Measurements from ENCODE around the gene FAM174B.

DNA sequence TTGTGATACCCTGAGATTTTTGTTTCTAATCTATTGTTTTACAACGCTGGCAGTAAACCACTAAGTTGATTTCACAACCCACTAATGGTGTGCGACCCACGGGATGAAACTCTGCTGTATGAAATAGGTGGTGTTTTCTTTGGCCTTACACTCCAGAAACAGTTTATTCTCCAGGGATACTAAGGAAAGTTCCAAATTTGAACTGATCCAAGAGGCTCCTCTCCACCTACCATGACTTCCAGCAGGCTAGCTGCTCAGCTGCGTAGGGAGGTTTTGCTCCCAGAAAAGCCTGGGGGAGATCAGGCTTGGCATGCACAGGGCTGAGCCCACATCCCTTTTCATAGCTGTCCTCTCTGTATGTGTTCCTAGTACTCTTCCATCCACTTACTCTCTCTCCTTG lies 71.5 kb downstream of the FAM174B start:
- TF ChIP-seq EZH2 (optimal IDR thresholded peaks at IDR 0.05; ENCODE audit: low read depth, low read length), result no peak
- TF ChIP-seq, protein P1, sequence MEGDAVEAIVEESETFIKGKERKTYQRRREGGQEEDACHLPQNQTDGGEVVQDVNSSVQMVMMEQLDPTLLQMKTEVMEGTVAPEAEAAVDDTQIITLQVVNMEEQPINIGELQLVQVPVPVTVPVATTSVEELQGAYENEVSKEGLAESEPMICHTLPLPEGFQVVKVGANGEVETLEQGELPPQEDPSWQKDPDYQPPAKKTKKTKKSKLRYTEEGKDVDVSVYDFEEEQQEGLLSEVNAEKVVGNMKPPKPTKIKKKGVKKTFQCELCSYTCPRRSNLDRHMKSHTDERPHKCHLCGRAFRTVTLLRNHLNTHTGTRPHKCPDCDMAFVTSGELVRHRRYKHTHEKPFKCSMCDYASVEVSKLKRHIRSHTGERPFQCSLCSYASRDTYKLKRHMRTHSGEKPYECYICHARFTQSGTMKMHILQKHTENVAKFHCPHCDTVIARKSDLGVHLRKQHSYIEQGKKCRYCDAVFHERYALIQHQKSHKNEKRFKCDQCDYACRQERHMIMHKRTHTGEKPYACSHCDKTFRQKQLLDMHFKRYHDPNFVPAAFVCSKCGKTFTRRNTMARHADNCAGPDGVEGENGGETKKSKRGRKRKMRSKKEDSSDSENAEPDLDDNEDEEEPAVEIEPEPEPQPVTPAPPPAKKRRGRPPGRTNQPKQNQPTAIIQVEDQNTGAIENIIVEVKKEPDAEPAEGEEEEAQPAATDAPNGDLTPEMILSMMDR (IDR thresholded peaks at IDR 0.05; ENCODE audit: low read length), result no peak
- no peak for TF ChIP-seq EZH2phosphoT487 (IDR thresholded peaks at IDR 0.05; ENCODE audit: low read length)

Data from MM.1S (cell line).